Fibroblast of villous mesenchyme (primary cell): ENCODE results near the gene DHRS7B. TPM values are rescaled to one million over a fixed set of nuclear protein-coding genes. Genes with fewer than 3 reads are reported as not detected.

Source experiments
- DNase-seq: peaks from one replicate; pipeline ENCODE4 v3.0.0-alpha.2; 2010; ENCODE audit warnings: low read depth
- H3K4me3 ChIP-seq: 2 replicates; pipeline ENCODE4 v1.5.1; 2011; ENCODE audit warnings: low read depth, mild to moderate bottlenecking, low read length
- CTCF ChIP-seq: IDR thresholded peaks from 2 replicates; pipeline ENCODE4 v1.5.1; 2012; ENCODE audit warnings: low read depth, mild to moderate bottlenecking, low read length; ENCODE audit not compliant: insufficient read depth
- total RNA-seq: library from RNA; depleted of rRNA; stranded (reverse); fragments of >200 nt; gene quantifications from 2 replicates; pipeline ENCODE4 v1.2.3, GENCODE V29; 2012

DHRS7B gene
- total RNA-seq, 1 donor: 15.1 TPM

- DNase-seq: no peak
- TF ChIP-seq CTCF: no peak
- H3K4me3 ChIP-seq: no peak overlapping the region
Measured at GRCh38 chr17:21160401-21160800, 33.6 kb downstream of the DHRS7B start.

- DNase-seq: peak; percentile 86
- no peak for TF ChIP-seq CTCF
- no peak overlapping the region for H3K4me3 ChIP-seq
Measured at GRCh38 chr17:21161498-21162393, 35.0 kb downstream of the DHRS7B start.

DNA sequence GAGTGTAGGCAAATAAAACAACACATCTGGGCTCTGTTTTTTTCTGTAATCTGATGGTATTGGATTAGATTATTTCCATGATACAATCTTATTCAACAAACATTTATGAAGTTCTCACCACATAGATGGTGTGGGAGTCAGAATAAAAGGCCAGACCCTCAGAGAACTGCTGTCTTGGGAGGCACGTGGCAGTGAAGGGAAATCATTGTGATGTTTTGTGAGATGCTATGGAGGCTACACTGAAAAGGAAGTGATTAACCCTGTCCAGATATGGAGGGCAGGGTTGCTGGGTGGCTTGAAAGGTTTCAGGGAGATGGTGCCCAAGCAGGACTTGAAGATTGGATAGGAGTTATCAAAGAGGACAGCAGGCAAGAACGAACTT, 35.6 kb downstream of the DHRS7B start:
- DNase-seq: no peak
- no peak for TF ChIP-seq CTCF
- no peak overlapping the region for H3K4me3 ChIP-seq

DNA sequence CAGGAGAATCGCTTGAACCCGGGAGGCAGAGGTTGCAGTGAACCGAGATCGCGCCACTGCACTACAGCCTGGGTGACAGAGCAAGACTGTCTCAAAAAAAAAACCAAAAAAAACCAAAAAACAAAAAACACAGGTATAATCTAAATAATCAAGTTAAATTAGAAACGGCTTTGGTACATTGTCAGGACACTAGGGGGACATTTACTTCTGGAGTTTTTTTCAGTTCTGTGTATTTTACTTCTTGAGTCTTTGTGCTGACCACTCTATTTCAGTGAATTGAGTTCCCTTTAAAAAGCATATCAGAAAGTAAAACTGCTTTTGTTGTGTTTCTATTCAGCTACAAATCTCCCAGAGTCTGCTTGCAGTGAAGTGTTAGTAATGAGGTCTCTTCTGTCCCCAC, 36.3 kb downstream of the DHRS7B start:
- DNase-seq: no peak

GRCh38 chr17:21164216-21164615, 37.5 kb downstream of the DHRS7B start:
- DNase-seq: no peak
- no peak overlapping the region for H3K4me3 ChIP-seq
- TF ChIP-seq CTCF: peak; percentile 4

More for the DNA sequence above, 36.3 kb downstream of the DHRS7B start:
- peak; percentile 4 for TF ChIP-seq CTCF
- H3K4me3 ChIP-seq: no peak overlapping the region

DNA sequence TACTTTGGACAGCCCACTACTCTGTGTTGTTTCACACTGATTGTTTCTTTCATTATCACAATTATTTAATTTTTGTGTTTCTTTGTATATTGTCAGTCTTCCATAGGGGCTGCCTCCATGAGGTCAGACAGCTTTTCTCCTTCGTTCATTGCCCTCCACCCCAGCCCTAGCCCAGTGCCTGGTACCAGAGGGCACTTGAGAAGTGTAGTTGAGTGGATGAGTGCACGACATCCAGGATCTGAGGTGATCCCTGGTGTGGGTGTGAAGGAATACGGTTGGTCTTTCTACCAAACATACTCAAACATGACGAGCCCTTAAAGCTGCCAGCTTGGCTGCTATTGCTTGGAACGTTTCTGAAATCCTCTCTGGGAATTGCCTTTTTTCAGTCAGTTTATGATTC, 37.9 kb downstream of the DHRS7B start:
- no peak for TF ChIP-seq CTCF
- no peak overlapping the region for H3K4me3 ChIP-seq
- no peak for DNase-seq
